ENCODE data around the gene TMCC2.

Gene TMCC2

GRCh38 chr1:205309741-205310140 lies 82.0 kb downstream of the TMCC2 start:
- no peak for DNase-seq

GRCh38 chr1:205310976-205311704 lies 83.4 kb downstream of the TMCC2 start:
- DNase-seq = no peak

- no peak for DNase-seq
Observed at GRCh38 chr1:205312866-205313562, 85.3 kb downstream of the TMCC2 start.

GRCh38 chr1:205313563-205314308 lies 86.0 kb downstream of the TMCC2 start:
- peak; percentile 82 for DNase-seq

DNA sequence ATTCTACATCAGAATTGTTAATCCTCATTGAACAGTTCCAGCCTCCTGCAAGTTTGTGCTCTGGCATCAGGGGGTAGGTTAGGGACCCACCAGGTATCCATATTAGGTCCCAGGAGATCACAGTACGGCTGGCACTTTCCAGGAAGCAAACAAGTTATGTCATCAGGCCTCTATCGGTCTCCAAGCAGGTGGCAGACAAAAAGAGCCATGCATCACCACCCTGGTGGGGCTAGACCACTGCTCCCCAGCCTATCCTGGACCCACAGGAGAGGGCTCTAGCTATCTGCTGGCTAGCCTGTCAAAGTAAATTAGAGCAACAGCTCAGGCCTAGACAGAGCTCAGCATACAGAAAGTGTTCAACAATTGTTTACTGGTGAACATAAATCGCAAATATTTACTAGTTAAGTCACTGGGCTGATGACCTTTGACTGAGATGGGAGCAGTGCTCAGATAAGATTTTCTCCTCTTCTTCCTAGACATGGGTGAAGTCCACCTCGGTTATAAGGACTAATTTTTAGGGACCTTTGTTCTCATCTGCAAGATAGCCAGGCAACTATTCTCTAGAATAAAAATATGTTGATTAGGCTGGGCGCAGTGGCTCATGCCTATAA lies 87.4 kb downstream of the TMCC2 start:
- no peak for DNase-seq

DNA sequence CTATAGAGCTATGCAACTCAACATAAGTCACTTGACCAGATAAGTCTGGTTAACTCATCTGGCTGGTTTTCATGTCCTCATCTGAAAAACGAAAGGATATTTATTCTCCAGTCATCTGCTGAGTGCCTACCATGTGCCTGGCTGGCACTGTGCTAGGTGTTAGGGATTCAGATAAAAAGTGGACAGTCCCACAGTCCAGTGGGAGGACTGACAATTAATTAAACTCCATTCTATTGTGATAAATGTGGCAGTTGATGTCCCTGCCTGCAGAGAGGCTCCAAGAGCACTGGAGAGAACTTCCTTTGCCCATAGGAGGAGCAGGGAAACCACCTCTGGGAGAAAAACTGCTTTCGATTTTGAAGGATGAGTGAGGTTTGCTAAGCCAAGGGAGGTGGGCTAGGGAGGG lies 88.4 kb downstream of the TMCC2 start:
- no peak for DNase-seq

DNA sequence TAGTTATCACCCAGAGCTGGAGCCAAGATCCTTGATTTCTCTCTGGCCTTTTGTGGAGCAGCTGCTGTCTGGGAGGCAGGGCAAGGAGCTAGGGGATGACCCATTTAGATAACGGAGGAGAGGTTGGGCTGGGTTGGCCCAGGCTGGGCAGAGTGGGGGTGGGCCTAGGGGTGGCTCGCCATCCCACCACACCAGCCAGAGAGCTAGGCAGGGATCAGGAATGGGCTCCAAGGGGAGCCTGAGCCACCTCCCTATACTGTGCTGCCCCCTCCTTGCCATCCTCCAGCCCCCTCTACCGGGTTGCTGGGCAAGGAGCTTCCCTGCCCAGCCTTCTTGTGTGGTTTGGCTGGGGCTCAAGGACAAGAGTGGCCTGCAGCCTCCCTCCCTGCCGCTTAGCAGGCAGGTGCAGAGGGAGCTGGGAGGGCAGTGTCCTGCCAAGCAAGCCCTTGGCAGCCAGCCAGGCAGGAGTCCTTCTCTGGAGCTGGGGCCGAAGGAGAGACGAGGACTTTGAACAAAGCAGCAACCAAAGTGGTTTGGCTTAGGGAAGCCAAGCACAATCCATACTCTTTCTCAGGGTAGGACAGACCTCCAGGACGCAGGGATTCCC lies 89.7 kb downstream of the TMCC2 start:
- DNase-seq = no peak

DNA sequence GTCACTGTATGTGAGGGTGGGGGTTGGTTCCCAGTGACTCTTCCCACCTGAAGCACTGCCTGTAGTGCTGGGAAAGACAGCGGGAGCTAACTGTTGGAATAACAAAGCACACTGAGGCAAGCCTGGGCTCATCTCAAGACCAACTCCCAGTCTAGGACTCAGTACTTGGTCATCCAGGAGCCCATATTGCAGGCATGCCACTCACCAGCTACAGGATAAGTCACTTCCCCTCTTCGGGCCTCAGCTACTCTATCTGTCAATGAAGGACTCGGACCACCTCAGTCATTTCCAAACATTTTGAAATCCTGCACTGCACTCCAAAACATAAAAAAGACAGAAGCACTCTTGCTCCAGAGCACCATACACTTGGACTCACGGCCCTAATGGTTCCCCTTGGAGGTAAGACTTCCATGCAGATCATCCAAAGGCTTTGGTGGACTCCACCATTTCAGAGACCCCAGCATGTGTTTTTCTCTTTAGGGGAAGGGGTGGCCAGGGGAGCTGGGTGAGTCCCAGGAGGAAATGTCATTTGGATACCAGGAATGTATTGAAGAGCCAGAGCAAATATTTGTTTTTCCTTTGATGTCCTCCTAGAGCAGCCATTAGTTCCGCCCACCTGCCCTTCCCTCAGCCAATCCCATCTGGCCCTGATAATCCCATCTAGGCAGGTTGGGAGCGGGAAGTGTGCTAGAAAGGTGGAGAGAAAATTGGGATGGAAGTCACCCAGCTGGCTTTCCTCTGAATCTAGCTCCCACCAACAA lies 90.7 kb downstream of the TMCC2 start:
- DNase-seq = no peak

GRCh38 chr1:205319081-205320018 lies 91.6 kb downstream of the TMCC2 start:
- DNase-seq = peak; percentile 68

- DNase-seq = peak; percentile 89
Observed at GRCh38 chr1:205321162-205321958, 93.6 kb downstream of the TMCC2 start, which contains the start of gene NUAK2. NUAK2 (minus strand) TSS chr1:205321745; CDS start chr1:205321628, 117 bp downstream.

DNA sequence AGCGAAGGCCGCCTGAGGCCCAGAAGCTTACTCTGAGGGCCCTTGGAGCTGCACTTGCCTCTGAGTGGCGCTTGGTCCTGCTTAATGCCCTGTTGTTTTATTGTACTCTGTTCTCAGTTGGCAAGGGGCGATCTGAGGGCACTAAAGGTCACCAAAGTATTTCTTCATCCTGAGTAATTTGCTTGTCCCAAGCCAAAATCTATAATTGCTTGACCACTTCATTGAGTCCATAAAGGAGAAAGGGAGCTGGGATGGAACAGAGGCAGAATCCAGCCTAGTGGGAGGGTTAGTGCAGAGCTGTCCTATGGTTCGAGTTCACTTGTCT lies 94.2 kb downstream of the TMCC2 start:
- DNase-seq = no peak
